DND-41 (cell line): ENCODE measurements around the gene PPFIBP2.

ENCODE experiments used
- EZH2 ChIP-seq: IDR thresholded peaks from 3 replicates; pipeline ENCODE4 v1.6.1; 2012; ENCODE audit warnings: borderline replicate concordance, low read depth, mild to moderate bottlenecking, moderate library complexity, low read length, inconsistent platforms; ENCODE audit not compliant: severe bottlenecking
- TF ChIP-seq, protein P1 (sequence below): IDR thresholded peaks from 2 replicates; pipeline ENCODE4 v1.5.1; 2012; ENCODE audit warnings: borderline replicate concordance, low read length, moderate library complexity, mild to moderate bottlenecking; ENCODE audit not compliant: poor library complexity, severe bottlenecking; ENCODE audit errors: extremely low read depth

DNA sequence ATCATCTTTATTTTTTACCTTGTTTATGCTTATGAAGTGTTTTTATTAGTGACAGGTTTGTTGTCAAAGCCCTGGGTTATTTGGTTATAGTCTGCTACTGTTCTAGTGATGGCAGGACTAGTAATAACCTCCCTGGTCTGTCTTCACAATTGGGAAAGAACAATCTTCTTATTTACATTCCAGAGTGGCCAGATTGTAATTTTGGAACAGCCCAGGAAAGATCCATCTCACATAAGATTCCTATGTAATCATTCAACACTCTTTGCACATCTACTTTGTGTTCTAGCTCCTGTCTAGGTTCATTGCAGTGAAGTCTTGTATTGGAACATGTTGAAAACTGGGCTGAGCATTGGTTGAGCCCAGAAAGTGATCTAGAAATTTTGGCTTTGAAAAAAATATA, 95.7 kb downstream of the PPFIBP2 start:
- TF ChIP-seq, protein P1, sequence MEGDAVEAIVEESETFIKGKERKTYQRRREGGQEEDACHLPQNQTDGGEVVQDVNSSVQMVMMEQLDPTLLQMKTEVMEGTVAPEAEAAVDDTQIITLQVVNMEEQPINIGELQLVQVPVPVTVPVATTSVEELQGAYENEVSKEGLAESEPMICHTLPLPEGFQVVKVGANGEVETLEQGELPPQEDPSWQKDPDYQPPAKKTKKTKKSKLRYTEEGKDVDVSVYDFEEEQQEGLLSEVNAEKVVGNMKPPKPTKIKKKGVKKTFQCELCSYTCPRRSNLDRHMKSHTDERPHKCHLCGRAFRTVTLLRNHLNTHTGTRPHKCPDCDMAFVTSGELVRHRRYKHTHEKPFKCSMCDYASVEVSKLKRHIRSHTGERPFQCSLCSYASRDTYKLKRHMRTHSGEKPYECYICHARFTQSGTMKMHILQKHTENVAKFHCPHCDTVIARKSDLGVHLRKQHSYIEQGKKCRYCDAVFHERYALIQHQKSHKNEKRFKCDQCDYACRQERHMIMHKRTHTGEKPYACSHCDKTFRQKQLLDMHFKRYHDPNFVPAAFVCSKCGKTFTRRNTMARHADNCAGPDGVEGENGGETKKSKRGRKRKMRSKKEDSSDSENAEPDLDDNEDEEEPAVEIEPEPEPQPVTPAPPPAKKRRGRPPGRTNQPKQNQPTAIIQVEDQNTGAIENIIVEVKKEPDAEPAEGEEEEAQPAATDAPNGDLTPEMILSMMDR = no peak
- no peak for TF ChIP-seq EZH2
